DLD1 (cell line): ENCODE results near the gene OR4D1.

ENCODE experiments used
- in situ Hi-C: cut with HindIII; loops from 2 replicates; pipeline ENCODE4 v1.10.0; 2017; ENCODE audit warnings: low sequenced_read_pairs

OR4D1 gene

GRCh38 chr17:58191241-58191896 is 43.2 kb downstream of the OR4D1 start:
- in situ Hi-C loops: no loop called here

GRCh38 chr17:58192612-58193011 is 44.4 kb downstream of the OR4D1 start, which contains the start of gene EPX:
EPX (plus strand) TSS chr17:58192726; CDS start chr17:58192847, 121 bp downstream.
- in situ Hi-C loops: no loop called here

- in situ Hi-C loops: no loop called here
Measured at GRCh38 chr17:58193641-58194255, 45.6 kb downstream of the OR4D1 start.

DNA sequence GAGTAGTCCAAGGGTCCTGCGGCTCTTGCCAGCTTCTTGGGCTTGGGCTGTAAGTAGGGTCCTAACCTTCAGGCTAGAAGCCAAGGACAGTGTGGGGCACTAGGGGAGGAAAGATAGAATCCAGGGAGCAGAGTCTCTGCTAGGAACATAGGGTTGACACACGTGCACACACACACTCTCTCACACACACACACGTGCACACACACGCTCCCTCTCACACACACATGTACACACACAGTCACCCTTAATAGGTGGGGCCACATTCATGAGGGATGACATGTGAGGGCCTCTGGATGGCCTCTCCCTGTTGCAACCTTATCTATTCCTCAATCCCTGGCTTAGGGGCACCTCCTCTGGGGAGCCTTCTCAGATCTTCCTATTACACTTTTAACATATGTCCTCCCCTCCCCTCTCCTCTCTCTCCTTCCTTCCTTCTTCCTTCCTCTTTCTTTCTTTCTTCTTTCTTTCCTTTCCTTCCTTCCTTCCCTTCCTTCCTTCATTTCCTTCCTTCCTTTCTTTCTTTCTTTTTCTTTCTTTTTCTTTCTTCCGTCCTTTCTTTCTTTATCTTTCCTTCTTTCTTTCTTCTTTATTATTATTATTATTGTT is 47.4 kb downstream of the OR4D1 start:
- in situ Hi-C loops: no loop called here

DNA sequence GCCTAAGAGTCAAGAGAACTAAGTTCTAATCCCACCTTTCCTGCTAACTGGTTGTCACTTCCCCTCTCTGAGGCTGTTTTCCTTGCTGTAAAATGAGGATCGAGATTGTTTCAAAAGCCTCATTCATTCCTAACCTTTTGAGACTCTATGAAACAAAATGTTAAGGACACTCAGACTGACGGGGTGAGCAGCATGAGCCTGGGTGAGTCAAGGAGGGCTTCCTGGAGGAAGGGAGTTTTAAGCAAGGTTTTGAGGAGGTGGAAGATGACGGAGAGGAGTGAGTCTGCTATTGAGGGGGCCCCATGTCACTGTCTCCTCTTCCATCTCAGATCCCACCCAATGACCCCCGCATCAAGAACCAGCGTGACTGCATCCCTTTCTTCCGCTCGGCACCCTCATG is 48.4 kb downstream of the OR4D1 start:
- in situ Hi-C loops: no loop called here

- in situ Hi-C loops: no loop called here
Measured at GRCh38 chr17:58200024-58200633, 51.9 kb downstream of the OR4D1 start.

DNA sequence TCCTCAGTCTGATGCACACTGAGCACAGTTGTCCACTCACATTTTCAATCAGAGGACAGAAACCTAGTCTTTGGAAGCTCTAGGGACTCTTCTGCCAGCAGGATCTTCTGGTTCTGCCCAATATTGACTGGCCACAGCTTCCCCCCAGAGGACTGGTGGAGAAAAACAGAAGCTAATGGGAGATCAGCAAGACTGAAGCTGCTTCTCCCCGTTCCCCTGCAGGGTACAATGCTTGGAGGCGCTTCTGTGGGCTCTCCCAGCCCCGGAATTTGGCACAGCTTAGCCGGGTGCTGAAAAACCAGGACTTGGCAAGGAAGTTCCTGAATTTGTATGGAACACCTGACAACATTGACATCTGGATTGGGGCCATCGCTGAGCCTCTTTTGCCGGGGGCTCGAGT is 54.7 kb downstream of the OR4D1 start:
- in situ Hi-C loops: no loop called here

- in situ Hi-C loops: no loop called here
Measured at GRCh38 chr17:58204796-58205195, 56.6 kb downstream of the OR4D1 start.

- in situ Hi-C loops: no loop called here
Measured at GRCh38 chr17:58205936-58206335, 57.8 kb downstream of the OR4D1 start.

GRCh38 chr17:58207451-58207850 is 59.3 kb downstream of the OR4D1 start:
- in situ Hi-C loops: no loop called here

GRCh38 chr17:58208344-58208743 is 60.2 kb downstream of the OR4D1 start:
- in situ Hi-C loops: no loop called here
